Gastroesophageal sphincter (tissue), 3 donors: ENCODE measurements around the gene SLC10A3.

Experiments used
- EP300 ChIP-seq: sonication (generic); formaldehyde crosslinking; IDR thresholded peaks from one replicate; pipeline ENCODE4 v1.6.1; 2017; ENCODE audit warnings: antibody characterized with exemption, mild to moderate bottlenecking
- POLR2A ChIP-seq, 2 donors: fragments of 450-650 bp; IDR thresholded peaks; one replicate each; pipeline ENCODE4 v1.6.1; 2017; ENCODE audit warnings: antibody characterized with exemption in 2 of 2, mild to moderate bottlenecking in 2 of 2, moderate library complexity in 1 of 2
- POLR2AphosphoS5 ChIP-seq: sonication (generic); formaldehyde crosslinking; IDR thresholded peaks from one replicate; pipeline ENCODE4 v1.6.1; 2017; ENCODE audit warnings: antibody characterized with exemption
- TF ChIP-seq, protein P1 (sequence below), 4 experiments: fragments of 200-600 bp in 2 of 4; fragments of 450-650 bp in 2 of 4; sonication (generic) in 1 of 4; IDR thresholded peaks; one replicate each; pipeline ENCODE4 v1.5.1; 2017 to 2019; ENCODE audit warnings: antibody characterized with exemption in 4 of 4, mild to moderate bottlenecking in 2 of 4, moderate library complexity in 2 of 4

- TF ChIP-seq POLR2A (IDR thresholded peaks at IDR 0.05) (no peak), POLR2AphosphoS5 (no peak), EP300 (no peak)
- TF ChIP-seq, protein P1, sequence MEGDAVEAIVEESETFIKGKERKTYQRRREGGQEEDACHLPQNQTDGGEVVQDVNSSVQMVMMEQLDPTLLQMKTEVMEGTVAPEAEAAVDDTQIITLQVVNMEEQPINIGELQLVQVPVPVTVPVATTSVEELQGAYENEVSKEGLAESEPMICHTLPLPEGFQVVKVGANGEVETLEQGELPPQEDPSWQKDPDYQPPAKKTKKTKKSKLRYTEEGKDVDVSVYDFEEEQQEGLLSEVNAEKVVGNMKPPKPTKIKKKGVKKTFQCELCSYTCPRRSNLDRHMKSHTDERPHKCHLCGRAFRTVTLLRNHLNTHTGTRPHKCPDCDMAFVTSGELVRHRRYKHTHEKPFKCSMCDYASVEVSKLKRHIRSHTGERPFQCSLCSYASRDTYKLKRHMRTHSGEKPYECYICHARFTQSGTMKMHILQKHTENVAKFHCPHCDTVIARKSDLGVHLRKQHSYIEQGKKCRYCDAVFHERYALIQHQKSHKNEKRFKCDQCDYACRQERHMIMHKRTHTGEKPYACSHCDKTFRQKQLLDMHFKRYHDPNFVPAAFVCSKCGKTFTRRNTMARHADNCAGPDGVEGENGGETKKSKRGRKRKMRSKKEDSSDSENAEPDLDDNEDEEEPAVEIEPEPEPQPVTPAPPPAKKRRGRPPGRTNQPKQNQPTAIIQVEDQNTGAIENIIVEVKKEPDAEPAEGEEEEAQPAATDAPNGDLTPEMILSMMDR (IDR thresholded peaks at IDR 0.05): no peak
Observed at GRCh38 chrX:154448484-154448883, 41.9 kb downstream of the SLC10A3 start.
